Left ventricle myocardium inferior (tissue), 1 donor: Measurements from ENCODE around the gene FKBP9. TPM values are rescaled to one million over a fixed set of nuclear protein-coding genes. Genes with fewer than 3 reads are reported as not detected.

Experiments
- DNase-seq: peaks from one replicate; pipeline ENCODE4 v3.0.0-alpha.2; 2020
- H3K27ac ChIP-seq: fragments of 200-600 bp; replicated peaks from 2 replicates; pipeline ENCODE4 v1.8.0; 2021
- H3K27me3 ChIP-seq: fragments of 200-600 bp; 2 replicates; pipeline ENCODE4 v1.8.0; 2021; ENCODE audit warnings: low read depth
- H3K36me3 ChIP-seq: fragments of 200-600 bp; 2 replicates; pipeline ENCODE4 v1.8.0; 2021
- H3K4me1 ChIP-seq: fragments of 200-600 bp; 2 replicates; pipeline ENCODE4 v1.8.0; 2021
- H3K4me3 ChIP-seq: fragments of 200-600 bp; 2 replicates; pipeline ENCODE4 v1.8.0; 2021; ENCODE audit warnings: mild to moderate bottlenecking, moderate library complexity
- H3K9me3 ChIP-seq: fragments of 200-600 bp; replicated peaks from 2 replicates; pipeline ENCODE4 v1.8.0; 2021
- intact Hi-C: fragments of 100-400 bp; cut with micrococcal nuclease; formaldehyde crosslinking; loops from one replicate; pipeline ENCODE4 v1.11.0; 2022
- total RNA-seq: library from RNA; stranded (reverse); fragmentation: NEBNext Ultra II Directional; extraction: Animal tissue kit (Norgen Biotek cat#: 25700); gene quantifications from one replicate; pipeline ENCODE4 v1.2.1, GENCODE V29; 2021
- TF ChIP-seq, protein P1 (sequence below): fragments of 200-600 bp; IDR thresholded peaks from 2 replicates; pipeline ENCODE4 v1.8.0; 2021; ENCODE audit warnings: antibody characterized with exemption, mild to moderate bottlenecking, borderline replicate concordance
- donor health status: DM: no; HTN: yes; CAD: no; lungs with severe emphysema.

Gene FKBP9
- total RNA-seq, 1 donor from 2014 or later: 112 TPM

DNA sequence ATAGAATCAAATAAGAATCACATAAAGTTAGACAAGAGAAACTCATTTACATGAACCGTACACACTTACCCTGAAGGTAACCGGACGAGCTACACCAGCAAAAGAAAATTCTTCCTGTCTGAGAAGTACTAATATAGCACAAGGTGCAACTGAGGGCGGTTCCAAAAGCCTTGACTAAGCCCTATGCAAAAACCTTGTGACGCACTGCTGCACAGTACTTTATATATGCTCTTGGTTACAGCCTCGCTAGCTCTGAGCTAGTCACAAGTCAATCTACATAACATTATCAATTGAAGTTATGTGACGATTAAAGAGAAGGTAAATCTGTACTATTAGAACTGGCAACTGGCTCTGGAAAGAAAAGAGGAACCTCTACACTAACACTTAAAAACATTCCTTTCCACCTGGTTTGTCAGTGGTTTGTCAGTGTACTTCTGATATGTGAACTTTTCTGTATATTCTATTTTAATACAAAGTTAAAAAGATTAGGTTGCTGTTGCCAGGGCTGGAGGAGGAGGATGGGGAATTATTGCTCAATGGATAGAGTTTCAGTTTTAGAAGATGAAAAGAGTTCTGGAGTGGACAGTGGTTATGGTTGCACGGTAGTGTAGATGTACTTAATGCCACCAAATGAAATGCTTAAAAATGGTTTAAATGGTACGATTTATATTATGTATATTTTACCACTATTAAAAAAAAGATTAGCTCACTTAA, 83.7 kb downstream of the FKBP9 start:
- Histone ChIP-seq H3K27me3 (no peaks in the 10 kb centered on the region), H3K36me3 (no peaks in the 10 kb centered on the region), H3K4me3 (peak overlapping the region; percentile 63), H3K4me1 (peaks cover 77% of the 10 kb centered on the region), H3K27ac (peak overlapping the region; percentile 78), H3K9me3 (no peaks in the 10 kb centered on the region)
- DNase-seq: no peak
- intact Hi-C loops: loop anchor here (10.0 kb wide), 1 partner anchor 96 kb away; no protein-coding TSS in a partner anchor
- TF ChIP-seq, protein P1, sequence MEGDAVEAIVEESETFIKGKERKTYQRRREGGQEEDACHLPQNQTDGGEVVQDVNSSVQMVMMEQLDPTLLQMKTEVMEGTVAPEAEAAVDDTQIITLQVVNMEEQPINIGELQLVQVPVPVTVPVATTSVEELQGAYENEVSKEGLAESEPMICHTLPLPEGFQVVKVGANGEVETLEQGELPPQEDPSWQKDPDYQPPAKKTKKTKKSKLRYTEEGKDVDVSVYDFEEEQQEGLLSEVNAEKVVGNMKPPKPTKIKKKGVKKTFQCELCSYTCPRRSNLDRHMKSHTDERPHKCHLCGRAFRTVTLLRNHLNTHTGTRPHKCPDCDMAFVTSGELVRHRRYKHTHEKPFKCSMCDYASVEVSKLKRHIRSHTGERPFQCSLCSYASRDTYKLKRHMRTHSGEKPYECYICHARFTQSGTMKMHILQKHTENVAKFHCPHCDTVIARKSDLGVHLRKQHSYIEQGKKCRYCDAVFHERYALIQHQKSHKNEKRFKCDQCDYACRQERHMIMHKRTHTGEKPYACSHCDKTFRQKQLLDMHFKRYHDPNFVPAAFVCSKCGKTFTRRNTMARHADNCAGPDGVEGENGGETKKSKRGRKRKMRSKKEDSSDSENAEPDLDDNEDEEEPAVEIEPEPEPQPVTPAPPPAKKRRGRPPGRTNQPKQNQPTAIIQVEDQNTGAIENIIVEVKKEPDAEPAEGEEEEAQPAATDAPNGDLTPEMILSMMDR: no peak

DNA sequence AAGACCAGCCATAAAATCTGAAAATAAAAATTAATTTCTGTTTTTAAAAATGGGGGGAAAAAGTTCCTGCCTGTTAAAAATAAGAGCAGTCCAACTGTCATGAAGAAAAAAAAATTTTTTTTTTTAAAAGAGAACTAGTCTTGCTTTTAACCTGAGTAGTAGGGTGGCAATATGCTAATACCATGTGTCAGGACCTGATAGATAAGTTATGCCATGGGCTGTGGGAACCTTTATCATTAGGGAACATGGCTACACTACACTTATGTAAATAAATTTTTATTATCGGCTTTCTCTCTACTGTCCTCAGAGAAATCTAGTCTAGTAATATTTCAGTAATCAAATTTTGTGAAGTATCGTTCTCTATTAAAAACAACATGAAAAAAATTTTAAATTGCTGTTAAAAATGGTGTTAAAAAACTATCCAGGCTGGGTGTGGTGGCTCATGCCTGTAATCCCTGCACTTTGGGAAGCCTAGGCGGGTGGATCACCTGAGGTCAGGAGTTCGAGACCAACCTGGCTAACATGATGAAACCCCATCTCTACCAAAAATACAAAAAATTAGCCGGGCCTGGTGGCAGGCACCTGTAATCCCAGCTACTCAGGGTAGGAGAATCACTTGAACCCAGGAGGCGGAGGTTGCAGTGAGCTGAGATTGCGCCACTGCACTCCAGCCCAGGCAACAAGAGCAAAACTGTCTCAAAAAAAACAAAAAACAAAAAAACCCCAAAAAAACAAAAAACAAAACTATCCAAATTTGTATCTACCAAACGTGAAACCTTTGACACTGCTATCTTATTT, 84.6 kb downstream of the FKBP9 start:
- TF ChIP-seq, protein P1: no peak
- no peaks in the 10 kb centered on the region for H3K27me3 ChIP-seq
- no peaks in the 10 kb centered on the region for H3K9me3 ChIP-seq
- peaks cover 77% of the 10 kb centered on the region for H3K4me1 ChIP-seq
- H3K27ac ChIP-seq: peak overlapping the region; percentile 78
- intact Hi-C loops: loop anchor here (10.0 kb wide), 1 partner anchor 97 kb away; no protein-coding TSS in a partner anchor
- H3K4me3 ChIP-seq: no peak overlapping the region
- no peak for DNase-seq
- H3K36me3 ChIP-seq: no peaks in the 10 kb centered on the region

DNA sequence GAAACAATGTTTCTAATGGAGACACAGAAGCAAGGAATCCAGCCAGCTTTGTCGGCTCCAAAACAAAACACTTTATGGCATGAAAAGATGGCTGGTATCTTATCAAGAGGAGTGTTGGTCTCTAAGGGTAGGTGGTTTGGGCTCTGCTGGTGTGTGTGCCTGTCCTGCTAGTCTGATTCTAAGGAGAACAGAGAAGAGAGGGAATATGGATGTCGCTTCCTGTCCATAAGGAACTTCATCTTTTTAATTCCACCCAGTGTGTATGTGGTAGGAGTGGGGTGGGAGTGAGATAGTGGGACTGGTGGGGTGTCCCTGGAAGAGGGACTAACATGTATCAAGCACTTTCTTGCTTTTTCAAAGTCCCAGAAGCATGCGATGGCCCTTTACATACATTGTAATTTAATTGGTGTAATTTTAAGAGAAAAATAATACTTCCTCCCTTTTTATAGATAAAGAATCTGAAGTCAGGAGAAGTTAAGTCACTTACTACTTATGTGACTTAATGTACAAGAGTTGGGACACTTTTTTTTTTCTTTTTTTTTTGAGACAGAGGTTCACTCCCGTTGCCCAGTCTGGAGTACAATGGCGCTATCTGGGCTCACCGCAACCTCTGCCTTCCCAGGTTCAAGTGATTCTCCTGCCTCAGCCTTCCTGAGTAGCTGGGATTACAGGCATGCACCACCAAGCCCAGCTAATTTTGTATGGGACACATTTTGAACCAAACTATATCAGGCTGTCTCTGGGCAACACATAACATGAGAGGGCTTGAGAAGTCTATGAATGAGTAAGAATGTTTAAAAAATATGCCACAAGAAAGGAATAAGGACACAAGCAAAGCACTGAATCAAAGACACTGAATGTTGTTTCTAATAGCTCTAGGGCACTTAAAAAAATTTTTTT, 86.5 kb downstream of the FKBP9 start:
- no peak overlapping the region for H3K4me3 ChIP-seq

DNA sequence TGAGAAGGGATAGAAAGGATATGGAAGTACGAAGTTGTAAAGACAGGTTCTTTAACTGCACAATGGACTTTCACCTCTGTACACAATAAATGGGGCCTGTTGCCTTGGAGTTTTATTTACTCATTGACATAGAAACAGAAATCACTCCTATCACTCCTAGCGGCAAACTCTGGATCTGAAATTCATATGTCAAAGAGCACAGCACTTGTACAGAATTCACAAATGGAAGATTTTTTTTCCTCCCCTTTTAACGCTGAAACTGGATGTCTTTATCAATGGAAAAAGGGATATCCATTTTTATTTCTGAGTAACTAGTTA, 87.1 kb downstream of the FKBP9 start:
- peaks cover 61% of the 10 kb centered on the region for H3K4me1 ChIP-seq
- H3K4me3 ChIP-seq: no peak overlapping the region
- H3K27me3 ChIP-seq: no peaks in the 10 kb centered on the region
- TF ChIP-seq, protein P1: peak; percentile 51
- intact Hi-C loops: loop anchor here (10.0 kb wide), 1 partner anchor 100 kb away; no protein-coding TSS in a partner anchor
- H3K36me3 ChIP-seq: no peaks in the 10 kb centered on the region
- no peak for DNase-seq
- no peaks in the 10 kb centered on the region for H3K9me3 ChIP-seq
- H3K27ac ChIP-seq: peak overlapping the region; percentile 80

More for the DNA sequence above, 86.5 kb downstream of the FKBP9 start:
- Histone ChIP-seq H3K4me1 (peaks cover 67% of the 10 kb centered on the region), H3K36me3 (no peaks in the 10 kb centered on the region), H3K27me3 (no peaks in the 10 kb centered on the region), H3K27ac (peak overlapping the region; percentile 80), H3K9me3 (no peaks in the 10 kb centered on the region)
- no peak for DNase-seq
- intact Hi-C loops: loop anchor here (10.0 kb wide), 1 partner anchor 99 kb away; no protein-coding TSS in a partner anchor
- TF ChIP-seq, protein P1: no peak

DNA sequence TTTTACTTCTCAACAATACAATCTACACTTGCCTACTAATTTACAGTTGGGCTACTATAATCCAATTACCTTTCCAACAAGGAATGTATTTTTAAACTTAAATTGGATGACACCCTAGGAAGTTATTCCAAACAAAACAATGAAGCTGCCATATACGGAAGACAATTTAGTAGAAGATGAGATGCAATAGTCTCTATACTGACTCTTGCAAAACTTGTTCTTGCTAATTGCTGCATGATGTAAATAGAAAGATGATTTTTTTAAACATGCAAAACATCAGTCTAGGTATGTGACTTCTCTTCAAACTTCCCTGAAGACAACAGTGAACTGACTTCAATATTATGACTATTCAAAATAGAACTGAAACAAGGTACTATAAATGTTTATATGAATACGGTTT, 87.7 kb downstream of the FKBP9 start:
- intact Hi-C loops: loop anchor here (10.0 kb wide), 1 partner anchor 100 kb away; no protein-coding TSS in a partner anchor

More for the DNA sequence above, 87.7 kb downstream of the FKBP9 start:
- TF ChIP-seq, protein P1: no peak
- Histone ChIP-seq H3K4me3 (no peak overlapping the region), H3K4me1 (peaks cover 63% of the 10 kb centered on the region), H3K27me3 (no peaks in the 10 kb centered on the region), H3K36me3 (no peaks in the 10 kb centered on the region), H3K9me3 (no peaks in the 10 kb centered on the region), H3K27ac (peak overlapping the region; percentile 80)
- no peak for DNase-seq
